Upper lobe of left lung (tissue), 4 donors: ENCODE results near the gene COX6A1.
"Not testable (repeated sequence)": the region's sequence is repeated elsewhere in the genome, so short reads cannot be mapped to it uniquely, and the experiment has no call there.

Experiments used
- CTCF ChIP-seq, 6 experiments: fragments of 450-650 bp in 4 of 6; fragments of 200-600 bp in 2 of 6; sonication (generic) in 2 of 6; IDR thresholded peaks; one replicate each; pipeline ENCODE4 v1.5.1; 2016 to 2019; ENCODE audit warnings: antibody characterized with exemption in 6 of 6
- EP300 ChIP-seq, 4 donors: sonication (generic); formaldehyde crosslinking; IDR thresholded peaks; one replicate each; pipeline ENCODE4 v1.5.1; 2017; ENCODE audit warnings: antibody characterized with exemption in 4 of 4, control low read depth in 2 of 4
- POLR2A ChIP-seq, 4 donors: fragments of 450-650 bp; IDR thresholded peaks; one replicate each; pipeline ENCODE4 v1.5.1; 2016 to 2017; ENCODE audit warnings: antibody characterized with exemption in 4 of 4, mild to moderate bottlenecking in 2 of 4
- POLR2AphosphoS5 ChIP-seq, 2 donors: sonication (generic); formaldehyde crosslinking; IDR thresholded peaks; one replicate each; pipeline ENCODE4 v1.5.1; 2017; ENCODE audit warnings: antibody characterized with exemption in 2 of 2

GRCh38 chr12:120487552-120487951 lies 49.6 kb downstream of the COX6A1 start:
- not testable (repeated sequence) for TF ChIP-seq POLR2A, CTCF, POLR2AphosphoS5, EP300 (IDR thresholded peaks at IDR 0.05)
